ENCODE results near the gene CDK6. TPM values are rescaled to one million over a fixed set of nuclear protein-coding genes. Genes with fewer than 3 reads are reported as not detected.
"Not testable (repeated sequence)": the region's sequence is repeated elsewhere in the genome, so short reads cannot be mapped to it uniquely, and the experiment has no call there.

The CDK6 gene
- total RNA-seq, 2 donors from 2014 or later, result 91.6 to 153 TPM

DNA sequence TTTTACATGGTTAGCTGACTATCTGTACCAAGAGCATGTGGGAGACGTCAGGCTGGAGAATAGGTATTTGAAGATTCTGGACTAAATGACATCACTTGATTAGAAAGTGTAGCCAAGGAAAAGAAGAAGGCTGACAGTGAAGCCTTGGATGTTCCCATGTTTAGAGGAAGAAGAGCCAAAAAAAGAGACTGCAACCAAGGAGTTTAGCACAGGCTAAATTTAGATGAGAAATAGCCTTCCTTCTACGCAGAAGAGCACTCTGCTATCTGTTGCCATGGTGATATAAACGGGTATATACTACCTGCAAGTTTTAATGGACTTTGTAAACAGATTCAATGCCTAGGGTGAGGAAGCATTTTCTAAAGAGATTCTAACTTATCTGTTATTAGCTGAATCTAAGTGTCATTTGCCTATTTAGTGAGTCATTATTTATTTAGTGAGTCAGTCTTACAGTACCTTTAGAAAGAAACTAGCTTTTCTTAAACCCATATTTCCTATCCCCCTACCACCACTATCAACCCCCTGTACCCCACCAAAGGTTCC lies 69.8 kb downstream of the CDK6 start:
- no peaks in the 10 kb centered on the region for H3K9me3 Mint-ChIP-seq
- peak overlapping the region; percentile 32 to 76 for H3K27ac Mint-ChIP-seq
- DNase-seq (ENCODE audit: low spot score in 2 of 2) (no peak), ATAC-seq (no peak)
- H3K36me3 Mint-ChIP-seq, result peaks cover 34 to 46% of the 10 kb centered on the region in 2 donors

DNA sequence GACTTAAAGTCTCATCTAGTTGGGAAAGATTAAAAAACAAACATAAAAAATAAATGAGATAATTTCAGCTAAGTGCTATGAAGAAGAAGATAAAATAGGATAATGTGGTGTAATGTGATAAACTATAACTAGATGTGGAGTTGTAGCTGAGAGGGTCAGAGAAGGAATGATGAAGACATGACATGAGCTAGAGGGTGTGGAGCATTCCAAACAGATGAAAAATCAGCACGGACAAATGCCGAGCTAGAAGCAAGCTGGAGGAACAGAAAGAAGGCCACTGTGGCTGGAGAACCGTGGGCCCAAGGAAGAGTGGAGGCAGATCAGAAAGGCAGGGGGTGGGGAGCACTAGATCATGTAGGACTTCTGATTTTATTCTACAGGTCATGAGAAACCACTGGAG lies 70.6 kb downstream of the CDK6 start:
- peak overlapping the region in 1 of 2 donors; percentile 76 for H3K27ac Mint-ChIP-seq
- no peaks in the 10 kb centered on the region for H3K9me3 Mint-ChIP-seq
- DNase-seq (ENCODE audit: low spot score in 2 of 2) (no peak), ATAC-seq (no peak)
- H3K36me3 Mint-ChIP-seq, result peaks cover 36 to 48% of the 10 kb centered on the region in 2 donors

DNA sequence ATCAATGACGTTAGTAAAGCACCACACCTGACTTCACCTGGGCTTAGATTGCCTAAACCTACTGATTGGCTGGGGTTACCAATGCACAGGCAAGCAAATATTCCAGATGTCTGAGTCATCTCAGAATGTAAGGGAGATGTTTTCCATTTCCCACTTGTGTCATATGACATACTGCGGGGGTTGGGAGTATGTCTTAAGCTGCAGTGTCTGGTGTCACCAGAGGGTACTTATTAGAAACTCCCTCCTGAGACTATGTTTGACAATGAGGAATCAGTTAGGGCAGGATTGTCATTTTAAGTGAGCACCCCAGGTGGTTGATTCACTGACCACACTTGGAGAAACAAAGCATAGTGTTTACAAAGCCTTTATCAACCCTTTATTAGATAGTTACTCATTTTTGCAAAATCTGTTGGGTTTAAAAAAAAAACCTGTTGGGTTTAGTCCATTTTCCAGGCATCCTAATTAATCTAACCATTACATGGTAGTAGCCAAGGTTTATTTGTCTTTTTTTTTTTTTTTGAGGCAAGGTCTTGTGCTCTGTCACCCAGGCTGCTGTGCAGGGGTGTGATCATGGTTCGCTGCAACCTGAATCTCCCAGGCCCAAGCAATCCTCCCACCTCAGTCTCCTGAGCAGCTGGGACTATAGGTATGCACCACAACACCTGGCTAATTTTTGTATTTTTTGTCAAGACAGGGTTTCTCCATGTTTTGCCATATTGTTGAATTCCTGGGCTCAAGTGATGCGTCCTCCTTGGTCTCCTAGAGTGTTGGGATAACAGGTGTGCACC lies 72.5 kb downstream of the CDK6 start:
- ATAC-seq (peak; percentile 45 to 60), DNase-seq (ENCODE audit: low spot score in 2 of 2) (no peak)
- Mint-ChIP-seq H3K9me3 (no peaks in the 10 kb centered on the region), H3K36me3 (peaks cover 36 to 65% of the 10 kb centered on the region in 2 donors), H3K27ac (peak overlapping the region in 1 of 2 donors; percentile 73)

DNA sequence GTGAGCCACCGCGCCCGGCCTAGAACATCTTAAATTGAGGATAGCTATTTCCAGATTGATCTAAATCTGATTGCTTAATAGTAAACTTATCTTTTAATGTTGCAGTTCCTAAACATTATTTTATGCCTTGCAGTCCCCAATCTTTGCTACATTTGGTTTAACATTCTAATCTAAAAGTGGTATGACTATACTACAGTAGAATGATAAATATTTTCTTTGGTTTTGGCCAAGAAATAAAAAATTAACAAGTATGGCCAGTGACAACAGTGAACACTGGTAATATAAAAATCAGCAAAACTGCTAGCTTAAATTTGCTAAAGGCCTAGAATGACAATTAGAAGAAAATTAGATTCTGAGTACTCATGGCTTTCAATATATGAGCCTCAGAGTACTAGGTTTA lies 73.5 kb downstream of the CDK6 start:
- no peaks in the 10 kb centered on the region for H3K9me3 Mint-ChIP-seq
- no peak overlapping the region for H3K27ac Mint-ChIP-seq
- DNase-seq (ENCODE audit: low spot score in 2 of 2), result no peak
- no peak for ATAC-seq
- H3K36me3 Mint-ChIP-seq, result peaks cover 35 to 65% of the 10 kb centered on the region in 2 donors

DNA sequence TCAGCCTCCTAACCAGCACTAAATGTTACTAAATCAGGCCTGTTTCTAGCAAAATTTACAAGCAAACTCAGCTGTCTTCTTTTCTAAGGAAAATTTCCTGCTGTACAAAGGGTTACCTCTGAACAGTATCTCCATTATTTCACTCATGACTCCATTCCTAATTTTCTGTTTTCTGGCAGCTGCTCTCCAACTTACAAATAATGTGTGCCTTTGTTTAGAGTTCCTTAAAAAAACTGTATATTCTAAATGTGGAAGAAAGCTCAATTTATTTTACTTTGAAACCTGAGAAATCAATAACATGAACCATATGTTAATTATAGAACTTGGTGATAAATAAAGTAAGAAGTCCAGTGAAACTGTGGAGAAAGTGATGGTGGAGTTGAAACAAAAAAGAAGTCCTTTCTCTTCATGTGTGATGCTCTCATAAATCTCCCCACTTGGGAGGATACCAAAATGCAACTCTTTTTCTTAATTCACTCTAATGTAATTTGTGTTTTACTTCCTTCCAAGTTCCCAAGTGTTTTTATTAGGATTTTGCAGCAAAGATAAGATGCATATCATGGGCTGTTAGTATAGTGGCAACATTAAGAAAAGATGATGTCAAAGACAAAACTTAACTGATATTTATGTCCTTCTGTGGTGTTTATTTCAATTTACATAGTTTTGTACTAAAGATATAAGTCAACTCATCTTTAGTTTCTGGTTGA lies 74.8 kb downstream of the CDK6 start:
- DNase-seq (ENCODE audit: low spot score in 2 of 2) (no peak), ATAC-seq (no peak)
- peak overlapping the region in 1 of 2 donors; percentile 45 for H3K27ac Mint-ChIP-seq
- peaks cover 28 to 70% of the 10 kb centered on the region in 2 donors for H3K36me3 Mint-ChIP-seq
- no peaks in the 10 kb centered on the region for H3K9me3 Mint-ChIP-seq

DNA sequence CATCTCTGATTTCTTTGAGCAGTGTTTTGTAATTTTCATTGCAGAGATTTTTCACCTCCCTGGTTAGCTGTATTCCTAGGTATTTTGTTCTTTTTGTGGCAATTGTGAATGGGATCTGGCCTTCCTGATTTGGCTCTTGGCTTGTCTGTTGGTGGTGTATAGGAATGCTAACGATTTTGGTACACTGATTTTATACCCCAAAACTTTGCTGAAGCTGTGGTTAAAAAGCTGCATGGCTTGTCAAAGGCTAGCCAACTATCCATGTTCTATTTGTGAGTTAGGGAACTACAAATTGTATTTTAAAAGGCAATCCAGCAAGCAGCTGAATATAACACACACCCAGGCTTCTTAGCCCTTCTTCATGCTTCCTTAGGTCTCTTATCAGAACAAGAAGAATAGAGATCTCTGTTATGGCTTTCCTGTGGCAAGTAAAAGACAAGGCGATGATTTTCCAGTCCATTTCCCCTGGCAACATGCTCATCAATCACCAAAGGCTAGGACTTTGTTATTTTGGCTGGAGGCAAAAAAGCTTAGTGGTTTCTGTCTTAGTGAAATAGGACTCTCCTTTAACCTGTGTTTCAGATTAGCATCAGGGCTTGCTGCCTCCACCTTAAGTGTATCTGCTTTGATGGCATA lies 77.5 kb downstream of the CDK6 start:
- Mint-ChIP-seq H3K36me3 (peaks cover 19 to 78% of the 10 kb centered on the region in 2 donors), H3K9me3 (no peaks in the 10 kb centered on the region), H3K27ac (peak overlapping the region in 1 of 2 donors; percentile 36)
- DNase-seq (ENCODE audit: low spot score in 2 of 2), result no peak
- no peak for ATAC-seq

DNA sequence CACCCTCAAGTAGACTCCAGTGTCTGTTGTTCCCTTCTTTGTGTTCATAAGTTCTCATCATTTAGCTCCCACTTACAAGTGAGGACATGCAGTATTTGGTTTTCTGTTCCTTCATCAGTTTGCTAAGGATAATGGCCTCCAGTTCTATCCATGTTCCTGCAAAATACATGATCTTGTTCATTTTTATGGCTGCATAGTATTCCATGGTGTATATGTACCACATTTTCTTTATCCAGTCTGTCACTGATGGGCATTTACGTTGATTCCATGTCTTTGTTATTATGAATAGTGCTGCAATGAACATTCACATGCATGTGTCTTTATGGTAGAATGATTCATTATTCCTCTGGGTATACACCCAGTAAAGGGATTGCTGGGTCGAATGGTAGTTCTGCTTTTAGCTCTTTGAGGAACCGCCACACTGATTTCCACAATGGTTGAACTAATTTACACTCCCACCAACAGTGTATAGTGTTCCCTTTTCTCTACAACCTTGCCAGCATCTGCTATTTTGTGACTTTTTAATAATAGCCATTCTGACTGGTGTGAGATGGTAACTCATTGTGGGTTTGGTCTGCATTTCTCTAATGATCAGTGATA lies 79.0 kb downstream of the CDK6 start:
- H3K9me3 Mint-ChIP-seq; DNase-seq (ENCODE audit: low spot score in 2 of 2); H3K27ac Mint-ChIP-seq; ATAC-seq: not testable (repeated sequence)
- peaks cover 23 to 92% of the 10 kb centered on the region in 2 donors for H3K36me3 Mint-ChIP-seq

DNA sequence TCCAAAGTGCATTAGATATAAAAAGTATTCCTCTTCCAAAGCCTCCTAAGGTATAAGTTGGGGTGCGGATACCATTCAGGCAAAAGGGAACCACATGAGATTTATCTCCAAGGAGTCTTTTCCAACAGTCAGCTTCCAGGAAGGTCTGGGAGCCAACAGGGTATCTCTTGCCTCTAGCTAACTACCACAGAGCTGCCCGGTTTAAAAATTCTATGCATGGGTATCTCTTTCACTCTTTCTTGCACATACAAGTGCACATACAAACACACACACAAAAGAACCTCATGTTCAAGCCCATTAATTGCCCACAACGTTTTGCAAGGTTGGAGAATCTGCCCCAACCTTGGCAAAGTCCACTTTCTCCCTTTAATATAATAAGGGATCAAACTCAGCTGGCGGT lies 80.7 kb downstream of the CDK6 start:
- H3K27ac Mint-ChIP-seq, result peak overlapping the region in 1 of 2 donors; percentile 85
- ATAC-seq (no peak), DNase-seq (ENCODE audit: low spot score in 2 of 2) (no peak)
- peaks cover 17 to 87% of the 10 kb centered on the region in 2 donors for H3K36me3 Mint-ChIP-seq
- H3K9me3 Mint-ChIP-seq, result no peaks in the 10 kb centered on the region

DNA sequence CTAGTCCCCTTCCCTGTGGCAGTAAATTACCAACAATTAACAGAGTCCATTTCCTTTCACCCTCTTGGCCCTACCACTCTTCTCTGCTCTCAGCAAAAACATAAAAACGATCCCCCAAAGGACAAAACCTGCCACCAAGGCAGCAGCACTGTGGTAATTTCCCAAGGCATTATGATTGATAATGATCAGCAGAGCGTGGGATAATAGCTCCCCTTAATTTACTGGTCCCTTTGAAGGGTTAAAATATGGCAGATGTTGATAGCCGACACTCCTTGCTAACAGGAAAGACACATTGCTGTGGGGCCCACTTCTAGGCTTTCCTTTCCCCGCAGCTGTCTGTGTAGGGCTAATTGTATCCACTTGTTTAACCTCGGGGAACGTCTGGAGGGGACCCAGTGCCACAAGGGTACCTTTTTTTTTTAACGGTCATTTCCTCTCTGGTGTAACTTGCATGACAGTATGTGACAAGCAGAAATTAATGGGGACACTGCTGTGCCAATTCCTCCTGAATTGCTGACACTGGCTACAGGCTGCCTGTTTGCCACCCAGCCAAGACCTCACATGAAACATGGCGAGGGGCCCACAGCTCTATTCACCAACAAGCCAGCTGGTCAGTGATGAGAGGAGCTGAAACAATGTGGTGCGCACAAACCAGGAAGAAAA lies 81.3 kb downstream of the CDK6 start:
- peaks cover 17 to 86% of the 10 kb centered on the region in 2 donors for H3K36me3 Mint-ChIP-seq
- H3K27ac Mint-ChIP-seq, result peak overlapping the region; percentile 24 to 57
- ATAC-seq (no peak), DNase-seq (ENCODE audit: low spot score in 2 of 2) (no peak)
- no peaks in the 10 kb centered on the region for H3K9me3 Mint-ChIP-seq

DNA sequence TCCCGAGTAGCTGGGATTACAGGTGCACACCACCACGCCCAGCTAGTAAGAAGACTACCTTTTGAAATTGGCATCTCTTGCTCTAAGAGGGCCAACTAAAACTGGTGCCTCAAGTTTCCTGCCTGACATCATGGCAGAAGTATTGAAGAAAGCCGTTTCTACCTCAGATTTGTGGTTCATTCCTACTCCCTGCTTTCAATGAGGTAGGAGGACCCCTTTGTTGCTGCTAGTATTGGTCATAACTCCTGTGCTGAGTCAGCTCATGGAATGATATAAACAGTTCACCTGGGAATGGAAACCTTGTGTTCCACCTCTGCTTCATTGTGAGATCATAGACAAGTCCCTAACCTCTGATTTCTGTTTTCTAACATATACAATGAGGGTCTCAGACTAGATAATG lies 82.8 kb downstream of the CDK6 start:
- Mint-ChIP-seq H3K27ac (peak overlapping the region; percentile 24 to 69), H3K9me3 (no peaks in the 10 kb centered on the region), H3K36me3 (peaks cover 10 to 86% of the 10 kb centered on the region in 2 donors)
- ATAC-seq (peak; percentile 56 to 69), DNase-seq (ENCODE audit: low spot score in 2 of 2) (no peak)

DNA sequence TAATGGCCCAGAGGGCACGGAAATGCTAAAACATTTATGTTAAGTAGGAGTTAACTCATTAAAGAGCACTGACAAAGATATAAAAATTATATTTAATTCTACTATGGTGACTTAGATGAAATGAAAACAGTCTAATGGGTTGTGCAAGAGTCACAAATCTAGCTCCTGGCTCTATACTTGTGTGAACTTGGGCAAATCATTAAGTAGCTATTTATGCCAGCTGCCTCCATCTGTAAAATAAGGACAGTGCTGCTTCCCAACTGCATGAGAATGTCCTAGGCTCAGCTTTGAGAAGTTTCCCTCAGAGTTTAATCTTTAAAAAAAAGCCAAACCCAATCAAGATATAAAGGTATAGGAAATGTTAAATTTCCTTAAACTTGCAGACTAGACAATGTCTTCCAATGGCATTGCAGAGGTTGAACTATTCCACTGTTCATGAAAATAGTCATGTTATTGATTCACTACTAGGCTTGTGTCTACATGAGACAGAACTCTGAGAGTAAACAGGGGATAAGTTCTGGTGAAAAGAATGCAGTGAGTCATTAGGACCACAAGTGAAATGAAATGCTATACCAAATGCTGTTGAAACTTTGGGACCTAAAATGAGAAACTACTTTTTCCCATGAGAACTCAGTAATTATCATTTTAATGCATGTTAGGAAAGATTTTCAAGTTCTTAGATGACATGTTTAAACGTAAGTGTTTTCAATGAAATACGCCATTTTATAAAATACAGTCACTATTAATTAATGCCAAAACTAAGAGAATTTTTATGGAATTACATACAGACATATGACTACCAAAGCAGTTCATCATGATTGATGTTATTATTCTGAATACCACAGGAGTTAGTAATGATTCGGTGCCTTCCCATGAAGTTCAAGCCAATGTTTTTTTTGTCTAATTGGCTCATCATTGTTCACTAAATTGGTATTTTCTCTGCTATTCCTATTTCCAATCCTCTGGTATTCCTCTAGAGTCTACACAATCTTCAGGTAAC lies 84.2 kb downstream of the CDK6 start:
- Mint-ChIP-seq H3K27ac (no peak overlapping the region), H3K36me3 (peaks cover 7 to 86% of the 10 kb centered on the region in 2 donors), H3K9me3 (no peaks in the 10 kb centered on the region)
- DNase-seq (ENCODE audit: low spot score in 2 of 2), result no peak
- peak; percentile 66 to 69 for ATAC-seq

DNA sequence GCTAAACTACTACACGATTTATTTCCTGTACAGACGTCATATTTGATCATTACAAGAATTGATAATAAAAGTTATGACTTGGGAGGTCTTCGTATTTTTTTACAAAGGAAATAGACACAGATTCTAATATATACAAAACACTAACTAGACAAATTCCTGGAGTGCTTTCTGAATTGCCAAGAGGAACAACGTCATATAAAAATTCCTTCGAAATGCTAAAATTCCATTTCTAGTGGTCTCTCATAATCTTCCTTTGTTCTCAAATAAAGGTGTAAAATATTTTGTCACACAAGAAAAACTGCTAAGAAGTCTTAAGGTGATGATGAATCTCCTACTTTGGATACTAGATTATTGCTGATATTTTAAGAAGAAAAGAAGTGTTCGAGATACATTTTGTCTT lies 85.4 kb downstream of the CDK6 start:
- DNase-seq (ENCODE audit: low spot score in 2 of 2), result no peak
- ATAC-seq, result no peak
- Mint-ChIP-seq H3K36me3 (peaks cover 9 to 80% of the 10 kb centered on the region in 2 donors), H3K27ac (no peak overlapping the region), H3K9me3 (peaks cover 0 to 1% of the 10 kb centered on the region in 2 donors)

DNA sequence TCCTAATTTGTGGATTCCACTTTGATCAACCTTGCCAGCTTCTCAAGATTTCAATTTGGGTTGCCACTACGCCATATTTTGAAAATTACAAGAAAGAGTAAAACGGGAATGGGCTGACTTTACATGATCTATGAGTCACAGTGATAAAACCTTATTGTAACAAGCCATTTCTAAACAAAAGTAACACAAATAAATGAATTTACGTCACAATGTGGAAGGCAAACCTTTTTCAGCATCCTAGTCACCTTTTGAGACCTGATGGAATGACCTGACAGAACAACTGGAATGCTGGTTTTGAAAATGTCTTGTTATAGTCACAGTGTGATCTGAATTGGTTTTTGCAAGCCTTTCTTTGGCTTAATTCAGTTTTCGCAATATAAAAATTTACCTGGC lies 85.9 kb downstream of the CDK6 start:
- Mint-ChIP-seq H3K36me3 (peaks cover 9 to 80% of the 10 kb centered on the region in 2 donors), H3K9me3 (peaks cover 0 to 4% of the 10 kb centered on the region in 2 donors), H3K27ac (no peak overlapping the region)
- DNase-seq (ENCODE audit: low spot score in 2 of 2) (no peak), ATAC-seq (no peak)

DNA sequence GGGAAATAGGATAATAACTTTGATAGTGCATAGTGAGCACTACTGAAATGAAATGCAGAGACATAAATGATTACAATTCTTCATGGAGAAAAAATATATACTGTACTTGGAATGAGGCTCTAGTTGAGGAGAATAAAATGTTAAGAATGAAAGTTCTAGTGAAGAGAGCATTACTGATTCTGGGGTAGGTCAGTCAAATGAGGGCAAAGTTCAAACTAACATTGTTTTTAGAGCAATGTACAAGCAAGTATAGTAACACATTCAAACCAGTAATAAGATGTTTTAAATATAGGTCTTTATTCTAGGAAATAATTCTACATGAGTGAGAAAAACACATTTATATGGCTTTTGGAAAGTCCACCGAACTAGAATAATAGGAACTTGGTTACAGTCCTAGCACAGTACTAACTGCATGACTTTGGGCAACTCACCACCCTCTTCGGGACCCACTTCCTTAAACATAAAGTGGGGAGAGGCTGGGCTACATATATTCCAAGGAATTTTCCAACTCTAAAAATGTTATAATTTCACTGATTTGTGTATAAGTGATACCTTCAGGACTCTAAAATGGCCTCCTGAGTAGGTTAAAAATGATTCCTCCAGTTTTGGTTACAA lies 86.4 kb downstream of the CDK6 start:
- DNase-seq (ENCODE audit: low spot score in 2 of 2) (no peak), ATAC-seq (no peak)
- Mint-ChIP-seq H3K9me3 (peaks cover 0 to 4% of the 10 kb centered on the region in 2 donors), H3K27ac (no peak overlapping the region), H3K36me3 (peaks cover 9 to 76% of the 10 kb centered on the region in 2 donors)

DNA sequence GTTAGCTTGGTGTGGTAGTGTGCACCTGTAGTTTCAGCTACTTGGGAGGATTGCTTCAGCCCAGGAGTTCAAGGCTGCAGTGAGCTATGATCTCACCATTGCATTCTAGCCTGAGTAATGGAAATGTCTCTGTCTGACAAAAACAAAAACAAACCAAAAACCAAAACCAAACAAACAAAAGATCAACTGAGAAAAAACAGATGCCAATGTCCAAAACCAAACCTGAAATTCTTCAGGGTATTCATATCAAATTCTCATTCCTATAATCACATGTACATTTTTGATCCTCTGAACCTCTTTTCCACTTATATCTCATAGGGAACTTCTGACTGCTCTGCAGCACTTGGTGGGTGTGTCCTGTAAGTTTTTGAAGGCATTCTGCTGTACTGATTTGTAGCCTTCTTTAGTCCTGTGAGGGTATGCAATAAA lies 87.0 kb downstream of the CDK6 start:
- peaks cover 0 to 4% of the 10 kb centered on the region in 2 donors for H3K9me3 Mint-ChIP-seq
- H3K36me3 Mint-ChIP-seq, result peaks cover 9 to 73% of the 10 kb centered on the region in 2 donors
- DNase-seq (ENCODE audit: low spot score in 2 of 2), result no peak
- H3K27ac Mint-ChIP-seq, result no peak overlapping the region
- ATAC-seq, result peak in 1 of 2 donors; percentile 50
